Measurements from ENCODE around the gene PTPRU.

The PTPRU gene

DNA sequence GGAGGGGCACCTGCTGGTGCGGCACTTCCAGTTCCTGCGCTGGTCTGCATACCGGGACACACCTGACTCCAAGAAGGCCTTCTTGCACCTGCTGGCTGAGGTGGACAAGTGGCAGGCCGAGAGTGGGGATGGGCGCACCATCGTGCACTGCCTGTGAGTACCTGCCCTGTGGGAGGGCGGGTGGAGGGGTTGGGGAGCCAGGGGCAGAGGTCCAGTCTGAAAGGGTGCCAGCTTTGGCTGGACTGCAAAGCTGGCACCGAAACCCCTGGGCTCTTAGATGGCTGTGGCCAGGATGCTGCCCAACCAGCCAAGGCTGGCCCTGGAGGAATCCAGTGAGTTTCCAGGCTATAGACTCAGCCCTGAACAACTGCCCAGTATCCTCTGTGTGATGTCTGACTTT lies 87.3 kb downstream of the PTPRU start:
- H3K36me3 ChIP-seq, result no peaks in the 10 kb centered on the region
- H3K27me3 ChIP-seq, result no peaks in the 10 kb centered on the region
- no peaks in the 10 kb centered on the region for H3K9me3 ChIP-seq
- no peaks in the 10 kb centered on the region for H3K4me1 ChIP-seq (ENCODE audit: control insufficient read depth in 1 of 2, insufficient read depth in 1 of 2, low read depth in 1 of 2, low read length in 1 of 2)
- TF ChIP-seq, protein P1, sequence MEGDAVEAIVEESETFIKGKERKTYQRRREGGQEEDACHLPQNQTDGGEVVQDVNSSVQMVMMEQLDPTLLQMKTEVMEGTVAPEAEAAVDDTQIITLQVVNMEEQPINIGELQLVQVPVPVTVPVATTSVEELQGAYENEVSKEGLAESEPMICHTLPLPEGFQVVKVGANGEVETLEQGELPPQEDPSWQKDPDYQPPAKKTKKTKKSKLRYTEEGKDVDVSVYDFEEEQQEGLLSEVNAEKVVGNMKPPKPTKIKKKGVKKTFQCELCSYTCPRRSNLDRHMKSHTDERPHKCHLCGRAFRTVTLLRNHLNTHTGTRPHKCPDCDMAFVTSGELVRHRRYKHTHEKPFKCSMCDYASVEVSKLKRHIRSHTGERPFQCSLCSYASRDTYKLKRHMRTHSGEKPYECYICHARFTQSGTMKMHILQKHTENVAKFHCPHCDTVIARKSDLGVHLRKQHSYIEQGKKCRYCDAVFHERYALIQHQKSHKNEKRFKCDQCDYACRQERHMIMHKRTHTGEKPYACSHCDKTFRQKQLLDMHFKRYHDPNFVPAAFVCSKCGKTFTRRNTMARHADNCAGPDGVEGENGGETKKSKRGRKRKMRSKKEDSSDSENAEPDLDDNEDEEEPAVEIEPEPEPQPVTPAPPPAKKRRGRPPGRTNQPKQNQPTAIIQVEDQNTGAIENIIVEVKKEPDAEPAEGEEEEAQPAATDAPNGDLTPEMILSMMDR (IDR thresholded peaks at IDR 0.05), result no peak
- H3K27ac ChIP-seq, result no peak overlapping the region
- no peak overlapping the region for H3K4me3 ChIP-seq (ENCODE audit: low read depth in 1 of 2, low read length in 1 of 2)

DNA sequence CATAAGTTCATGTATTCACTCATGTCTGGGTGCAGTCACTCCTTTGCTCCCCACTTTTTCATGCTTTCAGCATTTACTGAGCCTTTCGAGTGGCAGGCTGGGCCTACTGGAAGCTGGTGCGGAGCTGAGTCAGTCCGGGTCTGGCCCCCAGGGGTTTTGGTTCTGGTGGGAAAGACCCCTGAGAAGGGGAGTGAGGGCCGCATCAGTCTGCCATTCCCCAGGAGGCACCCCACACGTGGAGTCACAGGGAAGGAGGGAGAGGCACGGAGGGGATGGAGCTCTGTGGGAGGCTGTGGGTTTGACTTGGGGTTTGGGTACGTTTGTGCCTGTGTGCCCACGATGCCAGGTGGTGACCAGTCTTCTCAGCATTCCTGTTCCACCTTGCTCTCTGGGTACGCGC lies 87.9 kb downstream of the PTPRU start:
- Histone ChIP-seq H3K9me3 (no peaks in the 10 kb centered on the region), H3K27ac (no peak overlapping the region), H3K36me3 (no peaks in the 10 kb centered on the region), H3K4me3 (ENCODE audit: low read depth in 1 of 2, low read length in 1 of 2) (no peak overlapping the region), H3K27me3 (no peaks in the 10 kb centered on the region), H3K4me1 (ENCODE audit: control insufficient read depth in 1 of 2, insufficient read depth in 1 of 2, low read depth in 1 of 2, low read length in 1 of 2) (no peaks in the 10 kb centered on the region)
- TF ChIP-seq, protein P1 (IDR thresholded peaks at IDR 0.05), result no peak

DNA sequence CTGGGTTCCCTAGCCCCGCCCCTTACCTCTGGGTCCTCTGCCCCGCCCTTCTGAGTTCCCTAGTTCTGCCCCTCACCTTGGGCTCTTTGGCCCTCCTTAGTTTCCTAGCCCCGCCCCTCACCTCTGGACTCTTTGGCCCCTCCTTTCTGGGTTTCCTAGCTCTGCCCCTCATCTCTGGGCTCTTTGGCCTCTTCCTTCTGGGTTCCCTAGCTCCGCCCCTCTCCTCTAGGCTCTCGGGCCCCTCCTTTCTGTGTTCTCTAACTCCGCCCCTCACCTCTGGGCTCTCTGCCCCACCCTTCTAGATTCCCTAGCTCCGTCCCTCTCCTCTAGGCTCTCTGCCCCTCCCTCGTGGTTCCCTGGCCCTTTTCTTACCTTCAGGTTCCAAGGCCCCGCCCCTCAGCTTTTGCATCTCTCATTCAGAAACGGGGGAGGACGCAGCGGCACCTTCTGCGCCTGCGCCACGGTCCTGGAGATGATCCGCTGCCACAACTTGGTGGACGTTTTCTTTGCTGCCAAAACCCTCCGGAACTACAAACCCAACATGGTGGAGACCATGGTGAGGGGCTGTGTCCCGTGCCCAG lies 88.5 kb downstream of the PTPRU start:
- Histone ChIP-seq H3K9me3 (no peaks in the 10 kb centered on the region), H3K27ac (no peak overlapping the region), H3K27me3 (no peaks in the 10 kb centered on the region), H3K4me1 (ENCODE audit: control insufficient read depth in 1 of 2, insufficient read depth in 1 of 2, low read depth in 1 of 2, low read length in 1 of 2) (no peaks in the 10 kb centered on the region), H3K36me3 (no peaks in the 10 kb centered on the region), H3K4me3 (ENCODE audit: low read depth in 1 of 2, low read length in 1 of 2) (no peak overlapping the region)
- TF ChIP-seq, protein P1 (IDR thresholded peaks at IDR 0.05), result no peak

DNA sequence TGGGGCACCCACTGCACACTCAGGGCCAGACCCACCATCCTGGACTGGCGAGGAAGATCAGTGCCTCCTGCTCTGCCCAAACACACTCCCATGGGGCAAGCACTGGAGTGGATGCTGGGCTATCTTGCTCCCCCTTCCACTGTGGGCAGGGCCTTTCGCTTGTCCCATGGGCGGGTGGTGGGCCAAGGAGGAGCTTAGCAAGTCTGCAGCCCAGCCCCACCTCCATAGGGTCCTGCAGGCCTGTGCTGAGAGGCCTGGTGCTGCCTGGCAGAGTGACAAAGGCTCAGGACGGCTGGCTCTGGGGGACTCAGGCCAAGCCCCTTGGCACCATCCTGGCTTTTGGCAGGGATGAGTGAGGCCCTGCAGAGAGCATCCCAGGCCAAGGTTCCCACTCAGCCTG lies 89.4 kb downstream of the PTPRU start:
- H3K4me3 ChIP-seq (ENCODE audit: low read depth in 1 of 2, low read length in 1 of 2), result no peak overlapping the region
- no peaks in the 10 kb centered on the region for H3K4me1 ChIP-seq (ENCODE audit: control insufficient read depth in 1 of 2, insufficient read depth in 1 of 2, low read depth in 1 of 2, low read length in 1 of 2)
- H3K9me3 ChIP-seq, result no peaks in the 10 kb centered on the region
- H3K36me3 ChIP-seq, result no peaks in the 10 kb centered on the region
- TF ChIP-seq, protein P1 (IDR thresholded peaks at IDR 0.05), result no peak
- H3K27ac ChIP-seq, result no peak overlapping the region
- H3K27me3 ChIP-seq, result peaks cover 1% of the 10 kb centered on the region

DNA sequence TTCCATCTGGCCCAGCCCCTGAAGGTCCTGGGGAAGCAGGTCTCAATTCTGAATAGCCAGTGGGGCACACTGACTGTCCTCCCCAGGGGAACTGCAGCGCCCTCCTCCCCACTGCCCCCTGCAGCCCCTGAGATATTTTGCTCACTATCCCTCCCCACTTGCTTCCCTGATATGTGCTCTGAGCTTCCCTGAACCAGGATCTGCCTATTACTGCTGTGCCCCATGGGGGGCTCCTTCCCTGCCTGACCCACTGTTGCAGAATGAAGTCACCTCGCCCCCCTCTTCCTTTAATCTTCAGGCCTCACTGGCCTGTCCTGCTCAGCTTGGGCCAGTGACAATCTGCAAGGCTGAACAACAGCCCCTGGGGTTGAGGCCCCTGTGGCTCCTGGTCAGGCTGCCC lies 89.8 kb downstream of the PTPRU start:
- Histone ChIP-seq H3K27me3 (peaks cover 6% of the 10 kb centered on the region), H3K36me3 (no peaks in the 10 kb centered on the region), H3K4me3 (ENCODE audit: low read depth in 1 of 2, low read length in 1 of 2) (no peak overlapping the region), H3K4me1 (ENCODE audit: control insufficient read depth in 1 of 2, insufficient read depth in 1 of 2, low read depth in 1 of 2, low read length in 1 of 2) (no peaks in the 10 kb centered on the region), H3K9me3 (no peaks in the 10 kb centered on the region), H3K27ac (no peak overlapping the region)
- TF ChIP-seq, protein P1 (IDR thresholded peaks at IDR 0.05), result no peak
